ENCODE measurements around the gene TRIM28. TPM values are rescaled to one million over a fixed set of nuclear protein-coding genes. Genes with fewer than 3 reads are reported as not detected.

TRIM28 gene
- total RNA-seq, 1 experiment from 2014 or later: 863 TPM

- no peaks in the 10 kb centered on the region for H3K4me1 ChIP-seq
- H3K9me3 Mint-ChIP-seq (ENCODE audit: unreplicated experiment): no peaks in the 10 kb centered on the region
- intact Hi-C loops (cut with micrococcal nuclease; ENCODE audit: unreplicated experiment): loop anchor here (1.0 kb wide), 3 partner anchors 10 to 74 kb away; no protein-coding TSS in a partner anchor
- H3K4me1 Mint-ChIP-seq (ENCODE audit: low read depth, unreplicated experiment): peaks cover 17% of the 10 kb centered on the region
- H3K4me3 ChIP-seq (ENCODE audit: low read depth, low read length): peak within 1 kb of the TSS; percentile 67
- peak; percentile 99 to 100 for DNase-seq
- no peaks in the 10 kb centered on the region for H3K9me3 ChIP-seq
- no peaks in the 10 kb centered on the region for H3K36me3 ChIP-seq (ENCODE audit: control insufficient read depth, insufficient read depth, low read length)
- TF ChIP-seq CTCF (IDR thresholded peaks at IDR 0.05; ENCODE audit: insufficient read depth in 1 of 2, low read depth in 1 of 2, low read length in 1 of 2, severe bottlenecking in 1 of 2, unreplicated experiment in 1 of 2): peak in 1 of 2 experiments; percentile 6
- H3K4me3 Mint-ChIP-seq (ENCODE audit: unreplicated experiment): peak within 1 kb of the TSS; percentile 87
- no TSS peak for BruUV-seq (replicated peaks)
- no peaks in the 10 kb centered on the region for H3K27me3 Mint-ChIP-seq (ENCODE audit: insufficient read depth, unreplicated experiment)
- peak within 1 kb of the TSS; percentile 98 for H3K27ac Mint-ChIP-seq (ENCODE audit: unreplicated experiment)
- peaks cover 37% of the 10 kb centered on the region for H3K36me3 Mint-ChIP-seq (ENCODE audit: insufficient read depth, unreplicated experiment)
- ChIA-PET POLR2A (interaction anchor here (0.6 to 1.3 kb wide), 3 partner anchors 14 to 30 kb away, joined by 4 to 6 read pairs (median 5); no protein-coding TSS in a partner anchor), CTCF (no interaction called here)
- no peaks in the 10 kb centered on the region for H3K27me3 ChIP-seq (replicated peaks; ENCODE audit: control insufficient read depth, insufficient read depth, low read length)
Measured at GRCh38 chr19:58572818-58573657, 29.2 kb downstream of the TRIM28 start, which contains the start of gene MZF1. Gene MZF1 (minus strand): TSS chr19:58573335. CDS start chr19:58571389, 1,946 bp downstream.

- H3K4me1 ChIP-seq: no peaks in the 10 kb centered on the region
- H3K4me3 ChIP-seq (ENCODE audit: low read depth, low read length): peak overlapping the region; percentile 67
- intact Hi-C loops (cut with micrococcal nuclease; ENCODE audit: unreplicated experiment): loop anchor here (1.0 kb wide), 2 partner anchors 14 to 74 kb away; no protein-coding TSS in a partner anchor
- no peak for TF ChIP-seq CTCF (IDR thresholded peaks at IDR 0.05; ENCODE audit: insufficient read depth in 1 of 2, low read depth in 1 of 2, low read length in 1 of 2, severe bottlenecking in 1 of 2, unreplicated experiment in 1 of 2)
- no peaks in the 10 kb centered on the region for H3K9me3 Mint-ChIP-seq (ENCODE audit: unreplicated experiment)
- peaks cover 30% of the 10 kb centered on the region for H3K36me3 Mint-ChIP-seq (ENCODE audit: insufficient read depth, unreplicated experiment)
- H3K4me1 Mint-ChIP-seq (ENCODE audit: low read depth, unreplicated experiment): peaks cover 17% of the 10 kb centered on the region
- H3K27ac Mint-ChIP-seq (ENCODE audit: unreplicated experiment): peak overlapping the region; percentile 98
- BruUV-seq (replicated peaks): no TSS peak
- H3K36me3 ChIP-seq (ENCODE audit: control insufficient read depth, insufficient read depth, low read length): no peaks in the 10 kb centered on the region
- H3K9me3 ChIP-seq: no peaks in the 10 kb centered on the region
- ChIA-PET POLR2A (no interaction called here), CTCF (no interaction called here)
- DNase-seq: no peak
- no peaks in the 10 kb centered on the region for H3K27me3 ChIP-seq (replicated peaks; ENCODE audit: control insufficient read depth, insufficient read depth, low read length)
- H3K27me3 Mint-ChIP-seq (ENCODE audit: insufficient read depth, unreplicated experiment): no peaks in the 10 kb centered on the region
- H3K4me3 Mint-ChIP-seq (ENCODE audit: unreplicated experiment): peak overlapping the region; percentile 87
Measured at GRCh38 chr19:58573658-58574164, 29.8 kb downstream of the TRIM28 start.
